H1 (cell line): ENCODE measurements around the gene FBXL15. TPM values are rescaled to one million over a fixed set of nuclear protein-coding genes. Genes with fewer than 3 reads are reported as not detected.
A peak's percentile ranks its signal among the peaks of the same experiment; 100 is the strongest.

Experiments
- ASH2L ChIP-seq: fragments of 200-600, 300-600 bp; sonication (generic); IDR thresholded peaks from one replicate; pipeline ENCODE4 v1.7.1; 2017; ENCODE audit warnings: low read length
- E2F6 ChIP-seq: IDR thresholded peaks from 2 replicates; pipeline ENCODE4 v1.6.1; 2012; ENCODE audit warnings: inconsistent platforms
- HDAC2 ChIP-seq, 2 experiments: fragments of 300-600 bp in 1 of 2; sonication (generic) in 1 of 2; IDR thresholded peaks; 2 replicates each; pipeline ENCODE4 v1.6.1; 2011 to 2012; ENCODE audit warnings: low read depth in 2 of 2, low read length in 2 of 2, mild to moderate bottlenecking in 2 of 2, moderate library complexity in 2 of 2, borderline replicate concordance in 1 of 2, inconsistent platforms in 1 of 2
- JUN ChIP-seq: IDR thresholded peaks from 2 replicates; pipeline ENCODE4 v1.6.1; 2011; ENCODE audit warnings: low read depth, mild to moderate bottlenecking, improper control_type of control experiment, low read length
- KDM4A ChIP-seq: IDR thresholded peaks from one replicate; pipeline ENCODE4 v1.7.1; 2012; ENCODE audit warnings: low read depth, mild to moderate bottlenecking, moderate library complexity, low read length, inconsistent platforms; ENCODE audit not compliant: severe bottlenecking
- SP1 ChIP-seq: IDR thresholded peaks from 2 replicates; pipeline ENCODE4 v1.6.1; 2011; ENCODE audit warnings: low read depth, low read length
- SP4 ChIP-seq: IDR thresholded peaks from 2 replicates; pipeline ENCODE4 v1.6.1; 2012; ENCODE audit warnings: low read length, inconsistent platforms
- SRF ChIP-seq: IDR thresholded peaks from 2 replicates; pipeline ENCODE4 v1.6.1; 2011; ENCODE audit warnings: mild to moderate bottlenecking, low read depth, low read length, moderate library complexity
- SUZ12 ChIP-seq: fragments of 200-600 bp; sonication (generic); IDR thresholded peaks from 2 replicates; pipeline ENCODE4 v1.6.1; 2012; ENCODE audit warnings: mild to moderate bottlenecking, inconsistent platforms, low read length, moderate library complexity, mixed read lengths
- TBP ChIP-seq: IDR thresholded peaks from 2 replicates; pipeline ENCODE4 v1.6.1; 2011; ENCODE audit warnings: low read depth, low read length, improper control_type of control experiment
- ZNF274 ChIP-seq: IDR thresholded peaks from 2 replicates; pipeline ENCODE4 v1.7.0; 2012; ENCODE audit warnings: low read length, borderline replicate concordance; ENCODE audit errors: extremely low read depth
- polyA plus RNA-seq, 7 experiments: library from polyadenylated mRNA; depleted of rRNA in 3 of 7; stranded (reverse) in 5 of 7; unstranded in 2 of 7; fragments of >200 nt in 5 of 7; fragments of 200-250 nt in 2 of 7; gene quantifications; 1 replicate in 5 of 7; 2 replicates in 1 of 7; 4 replicates in 1 of 7; pipeline versions ENCODE4 v1.2.1 to v1.2.3, GENCODE V29; 2011 to 2013; ENCODE audit warnings: missing spikeins in 2 of 7, mixed read lengths in 2 of 7
- total RNA-seq: library from RNA; stranded (reverse); fragmentation: NEBNext Ultra II Directional; extraction: Animal tissue kit (Norgen Biotek cat#: 25700); gene quantifications from 2 replicates; pipeline ENCODE4 v1.2.1, GENCODE V29; 2021

The FBXL15 gene
- total and polyA plus RNA-seq, 2 of the 8 experiments (the other 6 are each of a cell fraction or from before 2014, with no cell fraction given), result 11.3 to 22.6 TPM

GRCh38 chr10:102420714-102421506, at the start of gene FBXL15 (continued):
- no peak for TF ChIP-seq SP4
- peak; percentile 85 for TF ChIP-seq ASH2L
- TF ChIP-seq JUN, result no peak
- TF ChIP-seq SP1, result 0 out of 2 replicates have a peak, but pooled peaks have one; percentile 47
- TF ChIP-seq HDAC2 (IDR thresholded peaks at IDR 0.05; ENCODE audit: borderline replicate concordance in 1 of 2, low read depth in 2 of 2, low read length in 2 of 2), result no peak
- peak; percentile 62 for TF ChIP-seq TBP
- peak; percentile 80 for TF ChIP-seq SRF
- TF ChIP-seq KDM4A, result peak; percentile 85
- TF ChIP-seq SUZ12, result no peak
- no peak for TF ChIP-seq ZNF274
- peak; percentile 50 for TF ChIP-seq E2F6
